ENCODE results near the gene TEAD3.
A peak's percentile ranks its signal among the peaks of the same experiment; 100 is the strongest.

Gene TEAD3

GRCh38 chr6:35473850-35474130 lies 23.1 kb downstream of the TEAD3 start:
- DNase-seq = no peak

GRCh38 chr6:35473075-35473849 lies 23.6 kb downstream of the TEAD3 start:
- peak; percentile 49 for DNase-seq

GRCh38 chr6:35471836-35472345 lies 25.0 kb downstream of the TEAD3 start:
- DNase-seq = no peak

- peak; percentile 36 for DNase-seq
Measured at GRCh38 chr6:35470663-35471120, 26.2 kb downstream of the TEAD3 start.

GRCh38 chr6:35469751-35470662 lies 26.9 kb downstream of the TEAD3 start:
- DNase-seq = peak; percentile 47

- peak; percentile 18 for DNase-seq
Measured at GRCh38 chr6:35468980-35469750, 27.7 kb downstream of the TEAD3 start.

GRCh38 chr6:35468181-35468979 lies 28.5 kb downstream of the TEAD3 start, which contains the start of gene RPL10A:
Gene RPL10A (plus strand): TSS chr6:35468401. CDS start chr6:35468435, 34 bp downstream.
- peak; percentile 98 for DNase-seq

GRCh38 chr6:35465646-35466045 lies 31.2 kb downstream of the TEAD3 start:
- no peak for DNase-seq

- DNase-seq = no peak
Measured at GRCh38 chr6:35463292-35463691, 33.6 kb downstream of the TEAD3 start.

- DNase-seq = no peak
Measured at GRCh38 chr6:35461270-35461669, 35.6 kb downstream of the TEAD3 start.

GRCh38 chr6:35457907-35458306 lies 39.0 kb downstream of the TEAD3 start:
- DNase-seq = no peak

GRCh38 chr6:35454391-35455110 lies 42.3 kb downstream of the TEAD3 start:
- no peak for DNase-seq

GRCh38 chr6:35453236-35453635 lies 43.6 kb downstream of the TEAD3 start:
- DNase-seq = no peak

- peak; percentile 98 for DNase-seq
Measured at GRCh38 chr6:35452183-35453090, 44.4 kb downstream of the TEAD3 start, which contains the start of gene FANCE. Gene FANCE (plus strand): TSS chr6:35452338. CDS start chr6:35452546, 208 bp downstream.

GRCh38 chr6:35451354-35452182 lies 45.3 kb downstream of the TEAD3 start:
- no peak for DNase-seq

- DNase-seq = peak; percentile 81
Measured at GRCh38 chr6:35449287-35449881, 47.5 kb downstream of the TEAD3 start.

GRCh38 chr6:35448191-35448590 lies 48.7 kb downstream of the TEAD3 start:
- DNase-seq = no peak

- DNase-seq = peak; percentile 49
Measured at GRCh38 chr6:35445691-35446090, 51.2 kb downstream of the TEAD3 start.

Data from activated CD4-positive, alpha-beta T cell treated with anti-CD3 and anti-CD28 coated beads, Interleukin-2, Interleukin-6, amounts not matched to agents 100 ng/mL and 50 ng/mL, durations not matched to agents 16 hours and 8 hours (primary cell).